ENCODE data around the gene IRF2.

Gene IRF2

DNA sequence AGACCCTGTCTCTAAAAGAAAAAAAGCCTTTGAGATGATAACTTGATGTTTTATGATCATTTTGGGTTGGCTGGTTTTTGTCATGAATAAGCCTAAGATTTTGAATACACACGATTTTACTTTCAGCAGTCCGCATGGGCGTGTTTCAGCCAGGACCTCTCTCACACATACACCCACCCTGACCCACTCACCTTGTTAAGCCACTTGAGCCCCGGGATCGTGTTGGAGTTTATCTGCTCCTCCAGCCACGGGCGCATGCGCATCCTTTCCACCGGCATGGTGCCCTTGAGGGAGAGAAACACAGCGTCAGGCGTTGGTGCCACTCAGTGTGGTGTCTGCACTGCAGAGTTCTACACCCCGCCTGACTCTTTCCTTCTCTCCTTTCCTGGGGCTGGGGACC, 45.6 kb downstream of the IRF2 start:
- no peak for DNase-seq (ENCODE audit: low read depth)
- TF ChIP-seq, protein P1, sequence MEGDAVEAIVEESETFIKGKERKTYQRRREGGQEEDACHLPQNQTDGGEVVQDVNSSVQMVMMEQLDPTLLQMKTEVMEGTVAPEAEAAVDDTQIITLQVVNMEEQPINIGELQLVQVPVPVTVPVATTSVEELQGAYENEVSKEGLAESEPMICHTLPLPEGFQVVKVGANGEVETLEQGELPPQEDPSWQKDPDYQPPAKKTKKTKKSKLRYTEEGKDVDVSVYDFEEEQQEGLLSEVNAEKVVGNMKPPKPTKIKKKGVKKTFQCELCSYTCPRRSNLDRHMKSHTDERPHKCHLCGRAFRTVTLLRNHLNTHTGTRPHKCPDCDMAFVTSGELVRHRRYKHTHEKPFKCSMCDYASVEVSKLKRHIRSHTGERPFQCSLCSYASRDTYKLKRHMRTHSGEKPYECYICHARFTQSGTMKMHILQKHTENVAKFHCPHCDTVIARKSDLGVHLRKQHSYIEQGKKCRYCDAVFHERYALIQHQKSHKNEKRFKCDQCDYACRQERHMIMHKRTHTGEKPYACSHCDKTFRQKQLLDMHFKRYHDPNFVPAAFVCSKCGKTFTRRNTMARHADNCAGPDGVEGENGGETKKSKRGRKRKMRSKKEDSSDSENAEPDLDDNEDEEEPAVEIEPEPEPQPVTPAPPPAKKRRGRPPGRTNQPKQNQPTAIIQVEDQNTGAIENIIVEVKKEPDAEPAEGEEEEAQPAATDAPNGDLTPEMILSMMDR (conservative IDR thresholded peaks at IDR 0.05; ENCODE audit: control insufficient read depth, insufficient read depth, low read depth, low read length): no peak
- no peak overlapping the region for H3K4me3 ChIP-seq (ENCODE audit: control insufficient read depth, low read depth, low read length)

DNA sequence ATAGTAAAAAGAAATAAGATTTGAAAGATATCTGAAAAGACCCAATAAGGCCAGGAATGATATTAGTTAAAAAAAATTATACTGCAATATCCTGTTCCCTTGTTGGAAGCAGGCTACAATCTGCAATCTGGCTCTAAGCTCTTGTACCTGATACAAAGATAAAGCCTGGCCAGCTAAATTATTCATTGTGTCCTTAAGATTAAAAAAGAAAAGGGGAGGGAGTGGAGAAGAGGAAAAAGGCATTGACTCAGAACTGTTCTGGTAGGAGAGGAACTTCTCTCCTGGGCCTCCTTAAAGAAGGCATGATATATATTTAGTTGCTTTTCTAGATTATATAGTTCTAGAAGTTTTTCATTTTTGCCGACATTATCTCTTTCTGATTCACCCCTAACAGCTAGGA, 46.7 kb downstream of the IRF2 start:
- DNase-seq (ENCODE audit: low read depth): no peak
- H3K4me3 ChIP-seq (ENCODE audit: control insufficient read depth, low read depth, low read length): no peak overlapping the region
- TF ChIP-seq, protein P1 (conservative IDR thresholded peaks at IDR 0.05; ENCODE audit: control insufficient read depth, insufficient read depth, low read depth, low read length): no peak

DNA sequence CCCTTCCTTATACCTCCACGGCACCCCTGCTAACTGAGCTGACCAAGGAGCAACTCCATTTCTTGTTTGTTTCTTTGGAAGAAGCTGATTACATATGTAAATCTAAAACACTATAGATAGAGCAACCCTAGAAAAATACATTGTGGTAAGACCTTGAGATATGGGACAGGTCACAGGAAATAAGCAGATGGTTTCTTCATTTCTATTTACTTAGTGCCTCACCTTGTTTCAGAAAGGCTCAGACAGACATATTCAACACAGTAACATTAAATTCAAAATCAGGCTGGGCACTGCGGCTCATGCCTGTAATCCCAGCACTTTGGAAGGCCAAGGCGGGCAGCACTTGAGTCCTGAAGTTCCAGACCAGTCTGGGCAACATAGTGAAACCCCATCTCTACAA, 47.3 kb downstream of the IRF2 start:
- TF ChIP-seq, protein P1 (conservative IDR thresholded peaks at IDR 0.05; ENCODE audit: control insufficient read depth, insufficient read depth, low read depth, low read length): no peak
- H3K4me3 ChIP-seq (ENCODE audit: control insufficient read depth, low read depth, low read length): no peak overlapping the region
- DNase-seq (ENCODE audit: low read depth): no peak

DNA sequence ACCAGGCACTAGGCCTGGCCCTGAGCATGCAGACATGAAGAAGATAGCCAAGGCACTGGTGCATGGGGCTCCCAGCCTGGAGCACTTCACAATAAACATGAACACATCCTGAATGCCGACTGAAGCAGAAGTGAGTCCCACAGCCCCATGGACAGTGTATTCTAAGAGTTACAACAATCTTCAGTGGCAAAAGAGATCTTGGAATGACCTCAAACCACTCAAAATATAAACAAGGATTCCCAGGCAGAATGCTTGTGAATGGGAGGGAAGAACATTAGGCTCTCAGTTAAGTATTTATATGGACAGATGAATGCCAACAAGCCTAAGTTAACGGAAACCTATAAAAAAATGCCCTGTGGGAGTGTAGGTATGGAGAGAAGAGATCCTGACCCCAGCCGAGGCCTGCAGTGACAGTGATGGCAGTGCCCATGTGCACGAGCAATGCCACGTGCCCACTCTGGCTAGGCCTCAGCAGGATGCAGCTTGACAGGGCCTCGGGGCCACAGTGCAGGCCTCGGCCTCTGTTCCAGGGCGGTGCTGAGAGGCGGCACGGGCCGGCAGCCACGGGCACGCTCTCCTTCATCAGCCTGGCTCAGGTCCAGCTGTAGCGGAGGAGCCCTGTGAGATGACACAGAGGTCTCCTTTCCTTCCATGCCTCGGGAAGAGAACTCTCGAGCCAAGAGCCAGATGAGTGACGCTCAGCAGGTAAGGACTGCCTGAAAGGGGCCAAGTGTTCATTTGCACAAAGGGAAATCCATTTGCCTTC, 49.2 kb downstream of the IRF2 start:
- H3K4me3 ChIP-seq (ENCODE audit: control insufficient read depth, low read depth, low read length): no peak overlapping the region
- TF ChIP-seq, protein P1 (conservative IDR thresholded peaks at IDR 0.05; ENCODE audit: control insufficient read depth, insufficient read depth, low read depth, low read length): no peak
- no peak for DNase-seq (ENCODE audit: low read depth)

DNA sequence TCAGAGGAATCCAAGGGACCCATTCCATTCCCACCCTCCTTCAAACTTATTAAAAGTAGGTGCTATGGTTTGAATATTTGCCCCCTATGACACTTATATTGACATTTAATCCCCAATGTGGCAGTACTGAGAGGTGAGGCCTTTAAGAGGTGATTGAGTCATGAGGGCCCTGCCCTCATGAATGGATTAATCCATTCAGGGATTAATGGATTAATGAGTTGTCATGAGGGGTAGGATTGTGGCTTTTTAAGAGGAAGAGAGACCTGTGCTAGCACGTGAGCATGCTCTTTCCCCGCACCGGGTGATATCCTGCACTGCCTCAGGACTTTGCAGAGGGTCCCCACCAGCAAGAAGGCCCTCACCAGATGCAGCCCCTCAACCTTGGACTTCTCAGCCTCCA, 50.1 kb downstream of the IRF2 start:
- TF ChIP-seq, protein P1 (conservative IDR thresholded peaks at IDR 0.05; ENCODE audit: control insufficient read depth, insufficient read depth, low read depth, low read length): no peak
- no peak for DNase-seq (ENCODE audit: low read depth)
- H3K4me3 ChIP-seq (ENCODE audit: control insufficient read depth, low read depth, low read length): no peak overlapping the region

DNA sequence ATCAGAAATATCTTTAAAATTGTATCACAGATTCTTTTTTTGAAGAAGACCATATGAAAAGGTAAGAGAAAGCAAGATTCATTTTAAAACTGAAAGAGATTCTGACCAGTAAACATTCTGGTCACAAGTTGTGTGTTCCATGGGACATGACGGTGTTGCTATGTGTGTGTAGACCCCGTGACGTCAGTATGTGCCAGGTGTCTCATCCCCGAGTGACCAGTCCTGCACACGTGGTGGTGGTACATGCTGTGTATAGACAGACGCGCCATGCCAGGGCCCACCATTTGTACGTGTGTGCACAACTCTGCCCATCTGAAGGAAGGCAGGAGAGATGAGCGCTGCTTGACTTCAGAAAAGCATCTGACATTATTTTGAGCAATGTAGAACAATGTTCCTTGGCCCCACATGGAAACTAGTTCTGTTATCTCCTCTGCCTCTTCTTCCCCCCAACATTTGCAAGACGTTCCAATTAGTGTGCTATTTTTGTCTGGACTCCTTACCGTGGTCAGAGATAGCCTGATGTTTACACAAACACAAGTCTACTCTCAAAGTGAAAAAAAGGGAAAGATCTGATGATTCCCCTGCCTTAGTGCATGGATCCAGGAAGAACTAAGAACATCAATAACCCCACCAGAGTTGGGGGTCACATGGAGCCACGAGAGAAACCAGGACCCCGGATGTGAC, 51.2 kb downstream of the IRF2 start:
- no peak overlapping the region for H3K4me3 ChIP-seq (ENCODE audit: control insufficient read depth, low read depth, low read length)
- TF ChIP-seq, protein P1 (conservative IDR thresholded peaks at IDR 0.05; ENCODE audit: control insufficient read depth, insufficient read depth, low read depth, low read length): no peak
- DNase-seq (ENCODE audit: low read depth): no peak
